ENCODE data around the gene ZNF665.
A peak's percentile ranks its signal among the peaks of the same experiment; 100 is the strongest.
"Not testable (repeated sequence)": the region's sequence is repeated elsewhere in the genome, so short reads cannot be mapped to it uniquely, and the experiment has no call there.

Gene ZNF665

DNA sequence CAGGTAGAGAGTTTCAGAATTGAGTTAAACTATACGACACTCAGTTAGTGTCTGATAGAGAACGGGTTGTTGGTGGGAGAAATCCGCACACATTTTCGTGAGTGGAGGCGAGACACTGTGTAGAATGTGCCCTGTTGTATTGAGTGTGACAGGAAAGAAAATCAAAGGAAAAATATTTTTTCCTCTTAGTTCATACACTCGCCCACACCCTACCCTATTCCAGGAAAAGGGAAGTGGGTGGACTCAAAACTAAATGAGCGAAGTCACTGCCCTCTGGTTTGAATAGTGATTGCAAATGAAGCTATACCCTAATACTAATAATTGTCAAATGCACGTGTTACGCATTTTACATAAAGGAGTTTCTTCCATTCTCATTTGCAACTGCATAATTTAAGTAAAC lies 36.3 kb downstream of the ZNF665 start:
- DNase-seq: no peak

DNA sequence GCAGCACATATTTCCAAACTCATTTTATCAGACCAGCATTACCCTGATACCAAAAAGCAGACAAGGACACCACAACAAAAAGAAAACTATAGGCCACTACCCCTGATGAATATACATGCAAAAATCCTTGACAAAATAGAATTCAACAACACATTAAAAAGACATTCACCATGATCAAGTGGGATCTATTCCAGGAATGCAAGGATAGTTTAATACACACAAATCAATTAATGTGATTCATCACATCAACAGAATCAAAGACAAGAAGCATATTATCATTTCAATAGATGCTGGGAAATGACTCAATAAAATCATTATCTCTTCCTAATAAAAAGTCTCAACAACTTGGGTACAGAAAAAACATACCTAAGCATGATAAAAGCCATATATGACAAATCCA lies 45.5 kb downstream of the ZNF665 start:
- no peak for DNase-seq

DNA sequence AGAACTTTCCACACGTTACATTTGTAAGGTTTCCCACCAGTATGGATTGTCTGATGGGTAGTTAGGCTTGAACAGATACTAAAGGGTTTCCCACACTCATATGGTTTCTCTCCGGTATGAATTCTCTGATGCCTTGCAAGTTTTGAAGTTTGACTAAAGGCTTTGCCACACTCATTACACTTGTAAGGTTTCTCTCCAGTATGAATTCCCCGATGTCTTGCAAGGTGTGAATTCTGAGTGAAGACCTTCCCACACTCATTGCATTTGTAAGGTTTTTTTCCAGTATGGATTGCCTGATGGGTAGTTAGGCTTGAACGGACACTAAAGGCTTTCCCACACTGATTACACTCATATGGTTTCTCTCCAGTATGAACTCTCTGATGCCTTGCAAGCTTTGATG lies 52.8 kb downstream of the ZNF665 start:
- DNase-seq: no peak

DNA sequence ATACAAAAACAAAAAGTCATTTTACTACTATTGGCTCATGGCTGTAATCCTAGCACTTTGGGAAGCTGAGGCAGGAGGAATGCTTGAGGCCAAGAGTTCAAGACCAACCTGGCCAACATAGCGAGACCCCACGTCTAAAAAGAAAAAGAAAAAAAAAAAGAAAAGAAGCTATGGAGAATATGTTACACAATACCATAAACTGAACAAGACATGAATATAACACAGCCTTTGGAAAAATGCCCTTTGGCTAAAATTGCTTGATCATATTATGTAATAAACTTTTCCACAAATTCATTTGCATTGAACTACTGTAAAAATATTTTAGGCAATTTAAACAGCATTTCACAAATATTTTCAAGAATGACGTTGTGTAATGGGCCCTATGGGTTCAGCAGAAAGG lies 56.7 kb downstream of the ZNF665 start:
- DNase-seq: no peak

DNA sequence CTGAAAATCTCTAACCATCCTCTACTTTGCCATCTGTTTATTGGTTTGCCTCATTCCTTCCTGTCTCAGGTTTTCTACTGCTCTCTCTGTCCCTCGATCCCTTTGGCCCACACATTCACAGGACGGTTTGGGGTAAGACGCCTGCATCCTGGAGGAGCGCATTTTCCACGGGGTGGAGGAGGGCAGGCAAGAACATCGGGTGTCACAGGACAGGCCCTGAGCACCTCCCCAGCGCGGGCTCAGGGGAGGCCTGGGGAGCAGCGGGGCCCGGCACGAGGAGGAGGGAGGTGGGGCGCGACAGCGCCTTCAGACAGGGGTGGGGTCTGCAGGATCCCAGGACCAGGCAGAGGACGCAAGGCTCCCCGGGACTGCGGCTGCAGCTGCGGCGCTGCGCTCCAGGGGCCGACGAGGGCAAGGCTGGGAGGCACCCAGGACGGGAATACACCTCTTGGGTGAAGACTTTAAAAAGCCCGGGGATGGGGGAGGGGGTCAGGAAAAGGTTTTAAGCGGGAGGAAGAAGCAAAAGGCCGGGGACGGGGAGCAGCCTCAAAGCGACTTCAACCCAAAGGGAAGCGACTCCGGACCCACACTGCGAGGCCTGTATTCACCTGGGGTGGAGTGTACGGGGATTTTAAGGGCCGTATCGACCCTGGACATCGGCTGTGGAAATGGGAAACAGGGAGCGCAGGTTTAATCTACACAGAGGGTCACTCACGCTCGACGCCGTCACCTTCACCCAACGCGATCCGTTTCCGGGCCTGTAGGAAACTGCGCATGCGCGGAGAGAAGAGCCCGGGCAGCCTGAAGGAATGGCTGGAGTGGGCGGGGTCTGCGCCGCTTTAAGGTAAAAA lies 60.8 kb downstream of the ZNF665 start, which contains the start of gene ZNF415:
Gene ZNF415 (minus strand): TSS at position 770 of the 851 bp plus-strand sequence. CDS start 10,234 bp downstream, outside the sequence.
- peak; percentile 40 for DNase-seq

DNA sequence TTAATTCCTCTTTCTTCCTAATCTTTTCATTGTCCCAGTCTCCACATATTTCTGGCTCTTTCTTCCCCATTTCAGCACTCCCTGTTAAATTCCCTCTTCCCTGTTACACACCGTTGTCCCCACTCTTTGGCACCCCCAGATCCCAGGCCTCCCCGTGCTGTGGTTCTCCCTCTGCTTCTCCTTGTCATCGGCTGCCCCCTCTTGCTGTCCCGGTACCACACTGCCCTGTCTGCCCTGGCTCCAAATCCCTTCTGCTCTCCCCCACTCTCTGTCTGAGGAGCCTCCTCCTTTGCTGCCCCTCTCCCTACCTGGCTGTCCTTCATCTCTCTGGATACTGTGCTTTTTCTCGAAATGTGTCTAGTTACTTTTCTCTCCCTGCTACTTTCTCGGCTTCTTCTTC lies 61.4 kb downstream of the ZNF665 start:
- DNase-seq: no peak

DNA sequence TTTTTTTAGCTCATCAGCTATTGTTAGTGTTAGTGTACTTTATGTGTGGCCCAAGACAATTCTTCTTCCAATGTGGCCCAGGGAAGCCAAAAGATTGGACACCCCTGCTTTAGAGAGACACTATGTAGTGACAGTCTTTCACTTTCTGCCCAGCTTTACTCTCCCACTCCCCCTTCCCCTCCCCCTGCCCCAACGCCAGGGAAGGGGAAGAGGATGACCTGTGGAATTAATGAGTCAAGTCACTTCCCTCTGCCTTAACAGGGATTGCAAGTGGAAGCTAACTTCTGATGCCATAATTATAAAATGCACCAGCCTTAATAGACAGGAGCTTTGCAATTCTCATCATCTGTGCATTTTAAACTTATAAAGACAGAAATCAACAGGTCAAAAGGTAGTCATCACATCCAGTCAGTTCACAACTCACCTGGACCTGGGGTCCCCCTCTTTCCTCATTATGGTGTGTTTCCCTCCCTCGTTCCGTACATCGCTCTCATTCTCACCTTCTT lies 62.0 kb downstream of the ZNF665 start:
- no peak for DNase-seq

DNA sequence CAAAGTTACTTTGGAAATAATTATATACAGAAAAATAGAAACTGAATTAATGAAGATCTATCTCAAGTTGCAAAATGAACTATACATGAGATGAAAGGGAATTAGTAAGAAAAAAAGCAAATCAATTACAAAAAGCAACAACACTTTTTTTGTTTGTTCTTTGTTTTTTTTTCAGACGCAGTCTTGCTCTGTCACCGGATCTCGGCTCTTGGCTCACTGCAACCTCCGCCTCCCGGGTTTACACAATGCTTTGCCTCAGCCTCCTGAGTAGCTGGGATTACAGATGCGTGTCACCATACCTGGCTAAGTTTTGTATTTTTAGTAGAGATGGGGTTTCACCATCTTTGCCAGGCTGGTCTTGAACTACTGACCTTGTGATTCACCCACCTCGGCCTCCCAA lies 62.7 kb downstream of the ZNF665 start:
- no peak for DNase-seq

DNA sequence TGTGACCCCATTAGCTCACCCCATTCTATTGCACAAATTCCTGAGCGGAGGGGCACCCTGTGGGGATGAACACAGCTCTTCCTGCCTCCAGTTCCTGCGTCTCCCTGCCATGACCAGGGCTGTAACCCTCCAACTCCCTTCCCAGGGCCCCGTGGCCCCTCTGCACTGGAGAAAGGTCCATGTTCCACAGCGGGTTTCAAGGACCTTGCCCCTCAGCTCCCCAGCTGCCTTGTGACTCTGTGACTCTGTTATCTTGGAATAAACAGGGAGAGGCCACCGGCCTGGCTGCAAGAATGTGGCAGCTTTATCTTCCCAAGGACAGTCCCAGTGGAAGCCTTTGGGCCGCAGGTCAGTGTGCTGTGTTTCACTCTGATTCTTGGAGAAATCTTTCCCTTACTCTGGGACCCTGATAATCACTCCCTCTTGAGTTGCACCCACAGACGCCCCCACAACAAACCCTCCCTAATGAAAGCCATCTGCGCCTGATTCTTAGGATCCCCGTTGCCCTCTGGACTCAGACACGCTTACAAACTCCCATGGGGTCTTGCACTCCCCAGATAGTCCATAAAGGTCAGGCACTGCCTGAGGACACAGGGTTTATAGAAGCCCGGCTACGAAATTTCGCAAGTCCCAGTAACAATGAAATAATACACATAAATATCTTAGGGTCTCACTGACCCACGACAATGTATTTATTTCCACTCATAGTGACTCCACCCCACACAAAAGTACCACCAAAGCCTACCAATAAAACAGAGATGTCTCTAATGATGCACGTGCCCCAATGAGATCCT lies 66.2 kb downstream of the ZNF665 start:
- not testable (repeated sequence) for DNase-seq

DNA sequence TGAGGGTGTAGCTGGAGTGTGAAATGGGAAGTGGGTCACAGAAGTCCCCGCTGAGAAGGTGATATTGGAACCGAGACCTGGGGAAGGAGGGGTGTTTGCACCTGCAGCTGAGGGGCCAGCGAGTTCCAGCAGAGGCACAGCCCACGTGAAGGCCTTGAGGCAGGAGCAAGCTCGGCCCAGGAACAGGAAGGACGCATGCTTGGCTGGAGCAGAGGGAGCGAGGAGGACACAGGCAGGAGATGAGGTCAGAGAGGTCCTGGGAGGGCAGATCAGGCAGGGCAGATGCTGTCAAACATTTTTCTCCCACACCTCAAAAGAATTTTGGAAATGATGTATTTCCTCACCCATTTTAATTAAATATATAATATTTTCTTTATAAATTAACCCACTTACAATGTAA lies 69.8 kb downstream of the ZNF665 start:
- DNase-seq: no peak
